GM23338 (cell line): ENCODE measurements around the gene CPE. TPM values are rescaled to one million over a fixed set of nuclear protein-coding genes. Genes with fewer than 3 reads are reported as not detected.

Experiments used
- ATAC-seq: fragments of 200-7000 bp; cut with Tn5 transposase; 3 replicates; pipeline ENCODE4 v1.9.1; 2020
- DNase-seq: peaks from one replicate; pipeline ENCODE4 v3.0.0-alpha.2; 2015; ENCODE audit warnings: low spot score
- H2AFZ ChIP-seq: fragments of 200-600 bp; sonication (generic); 2 replicates; pipeline ENCODE4 v1.8.0; 2016; ENCODE audit warnings: antibody characterized with exemption, mild to moderate bottlenecking, moderate library complexity
- H3F3A ChIP-seq: fragments of 200-600 bp; sonication (generic); replicated peaks from 2 replicates; pipeline ENCODE4 v1.8.0; 2017; ENCODE audit warnings: antibody characterized with exemption, mixed run types, low read depth
- H3K27ac ChIP-seq: fragments of 200-600 bp; sonication (generic); 2 replicates; pipeline ENCODE4 v1.6.1; 2016; ENCODE audit warnings: low read depth
- H3K27me3 ChIP-seq: fragments of 200-600 bp; sonication (generic); 2 replicates; pipeline ENCODE4 v1.8.0; 2016; ENCODE audit warnings: mild to moderate bottlenecking, mixed run types, moderate library complexity; ENCODE audit not compliant: insufficient read depth
- H3K36me3 ChIP-seq: fragments of 200-600 bp; sonication (generic); 2 replicates; pipeline ENCODE4 v1.8.0; 2016; ENCODE audit warnings: mild to moderate bottlenecking; ENCODE audit not compliant: insufficient read depth
- H3K4me1 ChIP-seq: fragments of 200-600 bp; sonication (generic); 2 replicates; pipeline ENCODE4 v1.8.0; 2016; ENCODE audit warnings: mild to moderate bottlenecking, moderate library complexity; ENCODE audit not compliant: insufficient read depth
- H3K4me2 ChIP-seq: fragments of 200-600 bp; sonication (generic); 2 replicates; pipeline ENCODE4 v1.7.1; 2017; ENCODE audit warnings: mixed run types
- H3K4me3 ChIP-seq: fragments of 200-600 bp; sonication (generic); 2 replicates; pipeline ENCODE4 v1.6.1; 2016; ENCODE audit warnings: mixed run types
- H3K79me2 ChIP-seq: fragments of 200-600 bp; sonication (generic); replicated peaks from 2 replicates; pipeline ENCODE4 v1.8.0; 2017; ENCODE audit warnings: mild to moderate bottlenecking; ENCODE audit not compliant: insufficient read depth
- H3K9me2 ChIP-seq: fragments of 200-600 bp; sonication (generic); 2 replicates; pipeline ENCODE4 v1.8.0; 2017; ENCODE audit not compliant: insufficient read depth
- H4K20me1 ChIP-seq: fragments of 200-600 bp; sonication (generic); replicated peaks from 2 replicates; pipeline ENCODE4 v1.8.0; 2017; ENCODE audit warnings: mild to moderate bottlenecking; ENCODE audit not compliant: insufficient read depth
- H3K27ac Mint-ChIP-seq: 2 replicates; pipeline ENCODE4 v1.8.0; 2020; ENCODE audit warnings: inconsistent platforms, mild to moderate bottlenecking, moderate library complexity, mixed read lengths
- H3K27me3 Mint-ChIP-seq: 3 replicates; pipeline ENCODE4 v1.8.0; 2022; ENCODE audit warnings: low read depth, mild to moderate bottlenecking, moderate library complexity, mixed read lengths, inconsistent platforms; ENCODE audit not compliant: insufficient read depth, poor library complexity
- H3K36me3 Mint-ChIP-seq: 3 replicates; pipeline ENCODE4 v1.8.0; 2021; ENCODE audit warnings: low read depth, mild to moderate bottlenecking, inconsistent platforms, moderate library complexity, mixed read lengths
- H3K4me1 Mint-ChIP-seq: 3 replicates; pipeline ENCODE4 v1.8.0; 2020; ENCODE audit warnings: mild to moderate bottlenecking, inconsistent platforms, mixed read lengths
- H3K4me3 Mint-ChIP-seq: 3 replicates; pipeline ENCODE4 v1.8.0; 2021; ENCODE audit warnings: moderate library complexity, mild to moderate bottlenecking, inconsistent platforms, mixed read lengths
- H3K9me3 Mint-ChIP-seq: 3 replicates; pipeline ENCODE4 v1.8.0; 2020; ENCODE audit warnings: moderate library complexity, mild to moderate bottlenecking, inconsistent platforms, mixed read lengths
- CREB1 ChIP-seq: fragments of 250-450 bp; sonication (Bioruptor Pico); IDR thresholded peaks from 2 replicates; pipeline ENCODE4 v1.5.0; 2020; ENCODE audit warnings: low read depth, mild to moderate bottlenecking, moderate library complexity
- EZH2 ChIP-seq: fragments of 200-600 bp; sonication (generic); IDR thresholded peaks from one replicate; pipeline ENCODE4 v1.8.0; 2017; ENCODE audit warnings: antibody characterized with exemption, mild to moderate bottlenecking, low read depth; ENCODE audit not compliant: unreplicated experiment
- STAT1 ChIP-seq: IDR thresholded peaks from one replicate; pipeline ENCODE4 v1.6.1; 2016; ENCODE audit warnings: antibody characterized with exemption; ENCODE audit not compliant: unreplicated experiment
- ZNF114 ChIP-seq: fragments of 250-450 bp; sonication (Bioruptor Pico); IDR thresholded peaks from 2 replicates; pipeline ENCODE4 v1.5.0; 2020; ENCODE audit warnings: mild to moderate bottlenecking, moderate library complexity
- polyA plus RNA-seq: library from polyadenylated mRNA; unstranded; fragments of >200 nt; fragmentation: Nextera tagmentation; extraction: Ambion mirVana; gene quantifications from 2 replicates; pipeline ENCODE4 v1.2.1, GENCODE V29; 2016
- total RNA-seq: library from RNA; depleted of rRNA; stranded (reverse); fragments of >200 nt; shearing (Covaris generic); gene quantifications from 2 replicates; pipeline ENCODE4 v1.2.3, GENCODE V29; 2014
- TF ChIP-seq, protein P1 (sequence below): fragments of 250-450 bp; sonication (Bioruptor Pico); IDR thresholded peaks from 2 replicates; pipeline ENCODE4 v1.5.0; 2020; ENCODE audit warnings: mild to moderate bottlenecking, moderate library complexity
- TF ChIP-seq, protein P2 (sequence below), 2 experiments: fragments of 200-600 bp in 1 of 2; sonication (generic) in 1 of 2; conservative IDR thresholded peaks; 2 replicates each; pipeline versions ENCODE4 v1.5.1 to v1.6.1; 2016 to 2017; ENCODE audit warnings: antibody characterized with exemption in 2 of 2, low read depth in 2 of 2, mild to moderate bottlenecking in 2 of 2, moderate library complexity in 1 of 2

Gene CPE
- total and polyA plus RNA-seq, 2 experiments from 2014 or later, result 10.3 to 16.5 TPM

DNA sequence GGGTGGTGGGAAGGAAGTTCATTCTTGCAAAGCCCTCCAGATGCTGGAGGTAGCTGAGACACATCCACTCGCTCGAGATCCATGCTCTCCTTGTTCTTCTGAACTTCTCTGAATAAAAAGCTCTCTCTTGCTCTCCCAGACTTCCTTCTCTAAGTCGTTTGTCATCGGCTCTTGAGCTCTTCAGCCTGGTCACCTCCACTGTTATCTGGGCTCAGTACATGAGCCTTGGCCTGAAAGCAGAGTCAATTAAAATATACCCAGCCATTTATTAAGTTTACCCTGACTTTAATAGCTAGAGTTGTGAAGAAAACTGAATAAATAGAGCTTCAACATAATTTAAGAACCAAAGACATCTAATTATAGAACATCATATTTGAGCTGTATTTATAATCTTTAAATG lies 99.0 kb downstream of the CPE start:
- peaks cover 3% of the 10 kb centered on the region for H3K27me3 Mint-ChIP-seq
- H3K27ac Mint-ChIP-seq, result no peak overlapping the region; the same call in 1 of the 2 replicates
- H3K27ac ChIP-seq, result no peak overlapping the region
- H2AFZ ChIP-seq, result no peak overlapping the region
- no peaks in the 10 kb centered on the region for H3F3A ChIP-seq
- H3K4me2 ChIP-seq, result no peak overlapping the region
- no peak for DNase-seq
- no peaks in the 10 kb centered on the region for H3K4me1 ChIP-seq
- H3K79me2 ChIP-seq, result no peaks in the 10 kb centered on the region
- no peak overlapping the region for H3K4me3 ChIP-seq
- peaks cover 7% of the 10 kb centered on the region for H3K9me3 Mint-ChIP-seq
- no peak for ATAC-seq
- H4K20me1 ChIP-seq, result no peaks in the 10 kb centered on the region
- no peak for TF ChIP-seq EZH2
- H3K4me1 Mint-ChIP-seq, result no peaks in the 10 kb centered on the region
- no peaks in the 10 kb centered on the region for H3K27me3 ChIP-seq
- peaks cover 40% of the 10 kb centered on the region for H3K36me3 Mint-ChIP-seq
- no peaks in the 10 kb centered on the region; the same call in 1 of the 2 replicates for H3K9me2 ChIP-seq
- peaks cover 11% of the 10 kb centered on the region; the same call in 1 of the 2 replicates for H3K36me3 ChIP-seq
- H3K4me3 Mint-ChIP-seq, result no peak overlapping the region

DNA sequence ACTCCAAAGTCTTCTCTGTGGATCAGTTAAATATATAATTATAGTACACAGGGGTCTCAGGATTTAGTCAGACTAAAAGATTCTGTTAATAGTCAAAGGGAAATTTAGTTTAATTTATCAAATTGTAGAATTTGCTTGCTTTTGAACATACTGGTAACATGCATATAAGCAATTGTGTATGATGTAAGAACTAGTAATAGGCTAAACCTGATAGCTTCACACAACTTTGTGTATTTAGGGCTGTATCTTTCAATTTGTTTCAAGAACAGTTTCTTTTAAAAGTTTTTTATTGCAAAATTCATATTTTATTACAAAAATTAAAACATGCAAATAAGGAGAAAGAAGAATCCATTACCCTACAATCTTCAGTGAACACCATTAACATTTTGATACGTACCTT lies 99.5 kb downstream of the CPE start:
- DNase-seq (no peak), ATAC-seq (no peak)
- Histone ChIP-seq H3F3A (no peaks in the 10 kb centered on the region), H2AFZ (no peak overlapping the region), H3K27ac (no peak overlapping the region), H4K20me1 (no peaks in the 10 kb centered on the region), H3K4me3 (no peak overlapping the region), H3K27me3 (no peaks in the 10 kb centered on the region), H3K4me1 (no peaks in the 10 kb centered on the region), H3K4me2 (no peak overlapping the region), H3K36me3 (peaks cover 9% of the 10 kb centered on the region; the same call in 1 of the 2 replicates), H3K79me2 (no peaks in the 10 kb centered on the region), H3K9me2 (no peaks in the 10 kb centered on the region; the same call in 1 of the 2 replicates)
- no peak for TF ChIP-seq ZNF114 (CRISPR knock-in tag)
- TF ChIP-seq, protein P1, sequence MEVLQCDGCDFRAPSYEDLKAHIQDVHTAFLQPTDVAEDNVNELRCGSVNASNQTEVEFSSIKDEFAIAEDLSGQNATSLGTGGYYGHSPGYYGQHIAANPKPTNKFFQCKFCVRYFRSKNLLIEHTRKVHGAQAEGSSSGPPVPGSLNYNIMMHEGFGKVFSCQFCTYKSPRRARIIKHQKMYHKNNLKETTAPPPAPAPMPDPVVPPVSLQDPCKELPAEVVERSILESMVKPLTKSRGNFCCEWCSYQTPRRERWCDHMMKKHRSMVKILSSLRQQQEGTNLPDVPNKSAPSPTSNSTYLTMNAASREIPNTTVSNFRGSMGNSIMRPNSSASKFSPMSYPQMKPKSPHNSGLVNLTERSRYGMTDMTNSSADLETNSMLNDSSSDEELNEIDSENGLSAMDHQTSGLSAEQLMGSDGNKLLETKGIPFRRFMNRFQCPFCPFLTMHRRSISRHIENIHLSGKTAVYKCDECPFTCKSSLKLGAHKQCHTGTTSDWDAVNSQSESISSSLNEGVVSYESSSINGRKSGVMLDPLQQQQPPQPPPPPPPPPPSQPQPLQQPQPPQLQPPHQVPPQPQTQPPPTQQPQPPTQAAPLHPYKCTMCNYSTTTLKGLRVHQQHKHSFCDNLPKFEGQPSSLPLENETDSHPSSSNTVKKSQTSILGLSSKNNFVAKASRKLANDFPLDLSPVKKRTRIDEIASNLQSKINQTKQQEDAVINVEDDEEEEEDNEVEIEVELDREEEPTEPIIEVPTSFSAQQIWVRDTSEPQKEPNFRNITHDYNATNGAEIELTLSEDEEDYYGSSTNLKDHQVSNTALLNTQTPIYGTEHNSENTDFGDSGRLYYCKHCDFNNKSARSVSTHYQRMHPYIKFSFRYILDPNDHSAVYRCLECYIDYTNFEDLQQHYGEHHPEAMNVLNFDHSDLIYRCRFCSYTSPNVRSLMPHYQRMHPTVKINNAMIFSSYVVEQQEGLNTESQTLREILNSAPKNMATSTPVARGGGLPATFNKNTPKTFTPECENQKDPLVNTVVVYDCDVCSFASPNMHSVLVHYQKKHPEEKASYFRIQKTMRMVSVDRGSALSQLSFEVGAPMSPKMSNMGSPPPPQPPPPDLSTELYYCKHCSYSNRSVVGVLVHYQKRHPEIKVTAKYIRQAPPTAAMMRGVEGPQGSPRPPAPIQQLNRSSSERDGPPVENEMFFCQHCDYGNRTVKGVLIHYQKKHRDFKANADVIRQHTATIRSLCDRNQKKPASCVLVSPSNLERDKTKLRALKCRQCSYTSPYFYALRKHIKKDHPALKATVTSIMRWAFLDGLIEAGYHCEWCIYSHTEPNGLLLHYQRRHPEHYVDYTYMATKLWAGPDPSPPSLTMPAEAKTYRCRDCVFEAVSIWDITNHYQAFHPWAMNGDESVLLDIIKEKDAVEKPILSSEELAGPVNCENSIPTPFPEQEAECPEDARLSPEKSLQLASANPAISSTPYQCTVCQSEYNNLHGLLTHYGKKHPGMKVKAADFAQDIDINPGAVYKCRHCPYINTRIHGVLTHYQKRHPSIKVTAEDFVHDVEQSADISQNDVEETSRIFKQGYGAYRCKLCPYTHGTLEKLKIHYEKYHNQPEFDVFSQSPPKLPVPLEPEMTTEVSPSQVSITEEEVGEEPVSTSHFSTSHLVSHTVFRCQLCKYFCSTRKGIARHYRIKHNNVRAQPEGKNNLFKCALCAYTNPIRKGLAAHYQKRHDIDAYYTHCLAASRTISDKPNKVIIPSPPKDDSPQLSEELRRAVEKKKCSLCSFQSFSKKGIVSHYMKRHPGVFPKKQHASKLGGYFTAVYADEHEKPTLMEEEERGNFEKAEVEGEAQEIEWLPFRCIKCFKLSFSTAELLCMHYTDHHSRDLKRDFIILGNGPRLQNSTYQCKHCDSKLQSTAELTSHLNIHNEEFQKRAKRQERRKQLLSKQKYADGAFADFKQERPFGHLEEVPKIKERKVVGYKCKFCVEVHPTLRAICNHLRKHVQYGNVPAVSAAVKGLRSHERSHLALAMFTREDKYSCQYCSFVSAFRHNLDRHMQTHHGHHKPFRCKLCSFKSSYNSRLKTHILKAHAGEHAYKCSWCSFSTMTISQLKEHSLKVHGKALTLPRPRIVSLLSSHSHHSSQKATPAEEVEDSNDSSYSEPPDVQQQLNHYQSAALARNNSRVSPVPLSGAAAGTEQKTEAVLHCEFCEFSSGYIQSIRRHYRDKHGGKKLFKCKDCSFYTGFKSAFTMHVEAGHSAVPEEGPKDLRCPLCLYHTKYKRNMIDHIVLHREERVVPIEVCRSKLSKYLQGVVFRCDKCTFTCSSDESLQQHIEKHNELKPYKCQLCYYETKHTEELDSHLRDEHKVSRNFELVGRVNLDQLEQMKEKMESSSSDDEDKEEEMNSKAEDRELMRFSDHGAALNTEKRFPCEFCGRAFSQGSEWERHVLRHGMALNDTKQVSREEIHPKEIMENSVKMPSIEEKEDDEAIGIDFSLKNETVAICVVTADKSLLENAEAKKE (CRISPR knock-in tag), result no peak
- TF ChIP-seq, protein P2, sequence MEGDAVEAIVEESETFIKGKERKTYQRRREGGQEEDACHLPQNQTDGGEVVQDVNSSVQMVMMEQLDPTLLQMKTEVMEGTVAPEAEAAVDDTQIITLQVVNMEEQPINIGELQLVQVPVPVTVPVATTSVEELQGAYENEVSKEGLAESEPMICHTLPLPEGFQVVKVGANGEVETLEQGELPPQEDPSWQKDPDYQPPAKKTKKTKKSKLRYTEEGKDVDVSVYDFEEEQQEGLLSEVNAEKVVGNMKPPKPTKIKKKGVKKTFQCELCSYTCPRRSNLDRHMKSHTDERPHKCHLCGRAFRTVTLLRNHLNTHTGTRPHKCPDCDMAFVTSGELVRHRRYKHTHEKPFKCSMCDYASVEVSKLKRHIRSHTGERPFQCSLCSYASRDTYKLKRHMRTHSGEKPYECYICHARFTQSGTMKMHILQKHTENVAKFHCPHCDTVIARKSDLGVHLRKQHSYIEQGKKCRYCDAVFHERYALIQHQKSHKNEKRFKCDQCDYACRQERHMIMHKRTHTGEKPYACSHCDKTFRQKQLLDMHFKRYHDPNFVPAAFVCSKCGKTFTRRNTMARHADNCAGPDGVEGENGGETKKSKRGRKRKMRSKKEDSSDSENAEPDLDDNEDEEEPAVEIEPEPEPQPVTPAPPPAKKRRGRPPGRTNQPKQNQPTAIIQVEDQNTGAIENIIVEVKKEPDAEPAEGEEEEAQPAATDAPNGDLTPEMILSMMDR (conservative IDR thresholded peaks at IDR 0.05; ENCODE audit: low read depth in 2 of 2), result no peak
- TF ChIP-seq STAT1, result no peak
- TF ChIP-seq CREB1 (CRISPR knock-in tag), result no peak
- H3K36me3 Mint-ChIP-seq, result peaks cover 36% of the 10 kb centered on the region
- peaks cover 3% of the 10 kb centered on the region for H3K27me3 Mint-ChIP-seq
- H3K4me3 Mint-ChIP-seq, result no peak overlapping the region
- peaks cover 7% of the 10 kb centered on the region for H3K9me3 Mint-ChIP-seq
- H3K4me1 Mint-ChIP-seq, result no peaks in the 10 kb centered on the region
- no peak overlapping the region for H3K27ac Mint-ChIP-seq
